ENCODE measurements around the gene NFIC. TPM values are rescaled to one million over a fixed set of nuclear protein-coding genes. Genes with fewer than 3 reads are reported as not detected.

The NFIC gene
- total RNA-seq, 1 experiment from 2014 or later = 8.0 TPM

DNA sequence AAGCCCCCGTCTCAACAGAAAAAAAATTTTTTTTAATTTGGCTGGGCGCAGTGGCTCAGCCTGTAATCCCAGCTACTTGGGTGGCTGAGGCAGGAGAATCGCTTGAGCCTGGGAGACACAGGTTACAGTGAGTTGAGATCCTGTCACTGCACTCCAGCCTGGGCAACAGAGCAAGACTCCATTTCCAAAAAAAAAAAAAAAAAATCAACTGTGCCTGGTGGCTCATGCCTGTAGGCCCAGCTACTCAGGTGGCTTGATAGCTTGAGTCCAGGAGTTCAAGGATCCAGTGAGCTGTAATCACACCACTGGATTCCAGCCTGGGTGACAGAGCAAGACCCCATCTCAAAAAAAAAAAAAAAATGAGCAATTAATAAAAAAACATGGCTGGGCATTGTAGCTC, 135.4 kb downstream of the NFIC start:
- peaks cover 9 to 14% (median 12%) of the 10 kb centered on the region in 3 experiments; a peak in 6 of 7 replicates for H3K36me3 Mint-ChIP-seq (ENCODE audit: insufficient read depth in 1 of 3, low read depth in 3 of 3)
- Histone ChIP-seq H2AK5ac (ENCODE audit: insufficient read length, low read length) (no peak overlapping the region), H4K91ac (ENCODE audit: insufficient read length, low read depth, low read length) (no peak overlapping the region), H3K23me2 (ENCODE audit: insufficient read length, low read depth, low read length, poor library complexity, severe bottlenecking) (peaks cover 10% of the 10 kb centered on the region), H4K5ac (ENCODE audit: insufficient read length, low read depth, low read length) (no peak overlapping the region), H2BK12ac (ENCODE audit: insufficient read length, low read depth, low read length) (no peak overlapping the region), H2BK20ac (ENCODE audit: low read depth, low read length, poor library complexity, severe bottlenecking) (no peak overlapping the region), H3K9me3 (ENCODE audit: control insufficient read depth, low read depth, low read length) (no peaks in the 10 kb centered on the region), H3K4ac (ENCODE audit: low read depth, low read length) (no peak overlapping the region), H3K27me3 (ENCODE audit: insufficient read depth, low read length) (no peaks in the 10 kb centered on the region), H2BK120ac (ENCODE audit: low read depth, low read length, poor library complexity, severe bottlenecking) (no peak overlapping the region), H3K56ac (ENCODE audit: insufficient read length, low read depth, low read length) (no peak overlapping the region), H2BK15ac (ENCODE audit: low read depth, low read length) (no peak overlapping the region), H3K9ac (ENCODE audit: extremely low read depth, insufficient read length, low read length) (no peak overlapping the region), H3K27ac (ENCODE audit: insufficient read length, low read depth, low read length) (no peak overlapping the region), H3K4me1 (ENCODE audit: insufficient read depth, low read length) (no peaks in the 10 kb centered on the region), H2BK5ac (ENCODE audit: insufficient read length, low read length) (no peak overlapping the region), H3K79me1 (ENCODE audit: insufficient read depth, low read depth, low read length, poor library complexity, severe bottlenecking) (no peaks in the 10 kb centered on the region), H3K23ac (ENCODE audit: insufficient read length, low read depth, low read length) (no peak overlapping the region), H4K8ac (replicated peaks; ENCODE audit: insufficient read length, low read depth, low read length) (no peak overlapping the region), H3K4me2 (ENCODE audit: insufficient read depth, insufficient read length, low read length) (no peak overlapping the region), H3T11ph (ENCODE audit: low read length) (no peak overlapping the region), H3K18ac (ENCODE audit: insufficient read length, low read depth, low read length) (no peak overlapping the region), H2AFZ (ENCODE audit: low read length) (no peak overlapping the region), H3K79me2 (ENCODE audit: insufficient read depth, low read length) (peaks cover 10% of the 10 kb centered on the region), H4K20me1 (ENCODE audit: control insufficient read depth, insufficient read depth, insufficient read length) (no peaks in the 10 kb centered on the region), H3K14ac (ENCODE audit: insufficient read depth, low read length) (no peak overlapping the region)
- H3K4me3 Mint-ChIP-seq = no peak overlapping the region
- DNase-seq = no peak
- H3K9me3 Mint-ChIP-seq = no peaks in the 10 kb centered on the region; a peak in 1 of 5 replicates
- H3K4me1 Mint-ChIP-seq = peaks cover 12 to 23% of the 10 kb centered on the region in 2 experiments
- H3K27ac Mint-ChIP-seq = no peak overlapping the region
- WGBS (ENCODE audit: extremely low coverage, insufficient read length, low lambda C conversion rate) = no CpG with 5 or more reads among the region's 3 CpGs
- H3K27me3 Mint-ChIP-seq (ENCODE audit: low read depth) = no peaks in the 10 kb centered on the region
- TF ChIP-seq, protein P1, sequence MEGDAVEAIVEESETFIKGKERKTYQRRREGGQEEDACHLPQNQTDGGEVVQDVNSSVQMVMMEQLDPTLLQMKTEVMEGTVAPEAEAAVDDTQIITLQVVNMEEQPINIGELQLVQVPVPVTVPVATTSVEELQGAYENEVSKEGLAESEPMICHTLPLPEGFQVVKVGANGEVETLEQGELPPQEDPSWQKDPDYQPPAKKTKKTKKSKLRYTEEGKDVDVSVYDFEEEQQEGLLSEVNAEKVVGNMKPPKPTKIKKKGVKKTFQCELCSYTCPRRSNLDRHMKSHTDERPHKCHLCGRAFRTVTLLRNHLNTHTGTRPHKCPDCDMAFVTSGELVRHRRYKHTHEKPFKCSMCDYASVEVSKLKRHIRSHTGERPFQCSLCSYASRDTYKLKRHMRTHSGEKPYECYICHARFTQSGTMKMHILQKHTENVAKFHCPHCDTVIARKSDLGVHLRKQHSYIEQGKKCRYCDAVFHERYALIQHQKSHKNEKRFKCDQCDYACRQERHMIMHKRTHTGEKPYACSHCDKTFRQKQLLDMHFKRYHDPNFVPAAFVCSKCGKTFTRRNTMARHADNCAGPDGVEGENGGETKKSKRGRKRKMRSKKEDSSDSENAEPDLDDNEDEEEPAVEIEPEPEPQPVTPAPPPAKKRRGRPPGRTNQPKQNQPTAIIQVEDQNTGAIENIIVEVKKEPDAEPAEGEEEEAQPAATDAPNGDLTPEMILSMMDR (conservative IDR thresholded peaks at IDR 0.05) = no peak
